Upper lobe of left lung (tissue), 6 donors: ENCODE measurements around the gene F2R. TPM values are rescaled to one million over a fixed set of nuclear protein-coding genes. Genes with fewer than 3 reads are reported as not detected.
"Not testable (repeated sequence)": the region's sequence is repeated elsewhere in the genome, so short reads cannot be mapped to it uniquely, and the experiment has no call there.

Experiments used
- ATAC-seq, 2 donors: fragments of 200-7000 bp; cut with Tn5 transposase; one replicate each; pipeline ENCODE4 v1.9.1; 2022; ENCODE audit warnings: mild to moderate bottlenecking in 2 of 2, moderate library complexity in 2 of 2; ENCODE audit not compliant: low FRiP score in 2 of 2
- DNase-seq, 2 donors: peaks; one replicate each; pipeline ENCODE4 v3.0.0-alpha.2; 2019 to 2020
- H3K27ac ChIP-seq, 4 donors: fragments of 200-600 bp; sonication (generic); one replicate each; pipeline ENCODE4 v1.5.1; 2016 to 2019
- H3K27me3 ChIP-seq, 4 donors: fragments of 200-600 bp; sonication (generic); one replicate each; pipeline ENCODE4 v1.5.1; 2017 to 2019
- H3K36me3 ChIP-seq, 4 donors: fragments of 200-600 bp; sonication (generic); one replicate each; pipeline ENCODE4 v1.5.1; 2016 to 2019
- H3K4me1 ChIP-seq, 4 donors: fragments of 200-600 bp; sonication (generic); one replicate each; pipeline ENCODE4 v1.5.1; 2018 to 2019
- H3K4me3 ChIP-seq, 4 donors: fragments of 200-600 bp; sonication (generic); one replicate each; pipeline ENCODE4 v1.5.1; 2017 to 2019; ENCODE audit warnings: mild to moderate bottlenecking in 2 of 4, moderate library complexity in 1 of 4
- H3K9me3 ChIP-seq, 4 donors: fragments of 200-600 bp; sonication (generic); one replicate each; pipeline ENCODE4 v1.5.1; 2018 to 2019
- CTCF ChIP-seq, 6 experiments: fragments of 450-650 bp in 4 of 6; fragments of 200-600 bp in 2 of 6; sonication (generic) in 2 of 6; IDR thresholded peaks; one replicate each; pipeline ENCODE4 v1.5.1; 2016 to 2019; ENCODE audit warnings: antibody characterized with exemption in 6 of 6
- EP300 ChIP-seq, 4 donors: sonication (generic); formaldehyde crosslinking; IDR thresholded peaks; one replicate each; pipeline ENCODE4 v1.5.1; 2017; ENCODE audit warnings: antibody characterized with exemption in 4 of 4, control low read depth in 2 of 4
- POLR2A ChIP-seq, 4 donors: fragments of 450-650 bp; IDR thresholded peaks; one replicate each; pipeline ENCODE4 v1.5.1; 2016 to 2017; ENCODE audit warnings: antibody characterized with exemption in 4 of 4, mild to moderate bottlenecking in 2 of 4
- POLR2AphosphoS5 ChIP-seq, 2 donors: sonication (generic); formaldehyde crosslinking; IDR thresholded peaks; one replicate each; pipeline ENCODE4 v1.5.1; 2017; ENCODE audit warnings: antibody characterized with exemption in 2 of 2
- WGBS, 2 donors: methylation state at CpG; one replicate each; pipeline ENCODE4 v1.1.5; 2017 to 2018; 5-methylcytosine and 5-hydroxymethylcytosine counted together
- small RNA-seq, 4 donors: library from RNA; depleted of rRNA; stranded (forward); fragments of <200 nt; gene quantifications; one replicate each; pipeline ENCODE3, GENCODE V24; 2016
- total RNA-seq, 6 donors: library from RNA; depleted of rRNA in 4 of 6; stranded (reverse); fragments of >200 nt in 4 of 6; gene quantifications; one replicate each; pipeline versions ENCODE4 v1.1.0 to v1.2.1, GENCODE V29; 2016 to 2021
- donor health status: DM: no; HTN: no; CAD: no; lungs with moderate emphysema.
- donor health status: DM: no; HTN: yes; CAD: no; lungs with severe emphysema.

F2R gene
- total RNA-seq, 6 donors from 2014 or later, result 11.5 to 34.2 (median 20.1) TPM

GRCh38 chr5:76776391-76776790 is 60.5 kb downstream of the F2R start:
- 87 to 94% methylated on average over 2 of the region's 2 CpGs for WGBS, 2 donors
- TF ChIP-seq POLR2A (IDR thresholded peaks at IDR 0.05) (no peak), POLR2AphosphoS5 (IDR thresholded peaks at IDR 0.05) (no peak), CTCF (IDR thresholded peaks at IDR 0.05) (no peak), EP300 (IDR thresholded peaks at IDR 0.05) (no peak)
- Histone ChIP-seq H3K4me1 (peaks cover 0 to 12% (median 4%) of the 10 kb centered on the region in 4 donors), H3K36me3 (no peaks in the 10 kb centered on the region), H3K9me3 (no peaks in the 10 kb centered on the region), H3K27me3 (no peaks in the 10 kb centered on the region), H3K27ac (no peak overlapping the region), H3K4me3 (no peak overlapping the region)
- ATAC-seq, result no peak
- no peak for DNase-seq

GRCh38 chr5:76780616-76781015 is 64.7 kb downstream of the F2R start:
- not testable (repeated sequence) for DNase-seq, H3K27ac ChIP-seq, H3K27me3 ChIP-seq, H3K9me3 ChIP-seq, ATAC-seq, H3K36me3 ChIP-seq, H3K4me3 ChIP-seq, H3K4me1 ChIP-seq
- 98 to 100% methylated on average over 4 of the region's 4 CpGs for WGBS, 2 donors

- no peaks in the 10 kb centered on the region for H3K9me3 ChIP-seq
- TF ChIP-seq POLR2AphosphoS5 (IDR thresholded peaks at IDR 0.05), result no peak
- no peak for TF ChIP-seq EP300 (IDR thresholded peaks at IDR 0.05)
- TF ChIP-seq CTCF (IDR thresholded peaks at IDR 0.05), result no peak
- TF ChIP-seq POLR2A (IDR thresholded peaks at IDR 0.05), result no peak
- DNase-seq (no peak), ATAC-seq (no peak)
- H3K4me1 ChIP-seq, result no peaks in the 10 kb centered on the region
- H3K36me3 ChIP-seq, result no peaks in the 10 kb centered on the region
- 90 to 91% methylated on average over 10 of the region's 10 CpGs for WGBS, 2 donors
- no peak overlapping the region for H3K4me3 ChIP-seq
- no peaks in the 10 kb centered on the region for H3K27me3 ChIP-seq
- H3K27ac ChIP-seq, result no peak overlapping the region
Observed at GRCh38 chr5:76781775-76782174, 65.8 kb downstream of the F2R start.

- DNase-seq (no peak), ATAC-seq (no peak)
- Histone ChIP-seq H3K27ac (no peak overlapping the region), H3K36me3 (no peaks in the 10 kb centered on the region), H3K9me3 (no peaks in the 10 kb centered on the region), H3K4me3 (no peak overlapping the region), H3K27me3 (no peaks in the 10 kb centered on the region), H3K4me1 (no peaks in the 10 kb centered on the region)
- 91 to 93% methylated on average over 3 of the region's 3 CpGs for WGBS, 2 donors
- TF ChIP-seq CTCF (IDR thresholded peaks at IDR 0.05) (no peak), POLR2A (IDR thresholded peaks at IDR 0.05) (no peak), EP300 (IDR thresholded peaks at IDR 0.05) (no peak), POLR2AphosphoS5 (IDR thresholded peaks at IDR 0.05) (no peak)
Observed at GRCh38 chr5:76782444-76782843, 66.5 kb downstream of the F2R start.

Small RNA genes lying within 50 kb of the gene (small RNA-seq; reads per million reads assigned to genes)
- gene RF02154, result 0 to 0.11 (median 0) reads per million in 4 donors
- 0 reads per million in 4 donors for gene RF02155

Other genes with a start within 250 kb of the F2R start
- gene F2RL2, start 92.7 kb upstream of the F2R start, total RNA-seq, result under 1 TPM in 3 of 6 donors, not detected in 3; 0.34 to 0.46 (median 0.43) TPM
- 1 to 10 TPM; 2.1 to 9.7 (median 8.1) TPM for gene F2RL1, start 102.9 kb downstream of the F2R start, total RNA-seq
- gene S100Z, start 133.9 kb downstream of the F2R start, total RNA-seq, result 1 to 10 TPM in 2 of 6 donors, under 1 TPM in 2, not detected in 2; 0.37 to 2.1 (median 0.82) TPM
- gene CRHBP, start 236.9 kb downstream of the F2R start, total RNA-seq, result under 1 TPM in 3 of 6 donors, not detected in 3; 0.30 to 0.81 (median 0.63) TPM